ENCODE data around the gene PRKG2.
A peak's percentile ranks its signal among the peaks of the same experiment; 100 is the strongest.

The PRKG2 gene

DNA sequence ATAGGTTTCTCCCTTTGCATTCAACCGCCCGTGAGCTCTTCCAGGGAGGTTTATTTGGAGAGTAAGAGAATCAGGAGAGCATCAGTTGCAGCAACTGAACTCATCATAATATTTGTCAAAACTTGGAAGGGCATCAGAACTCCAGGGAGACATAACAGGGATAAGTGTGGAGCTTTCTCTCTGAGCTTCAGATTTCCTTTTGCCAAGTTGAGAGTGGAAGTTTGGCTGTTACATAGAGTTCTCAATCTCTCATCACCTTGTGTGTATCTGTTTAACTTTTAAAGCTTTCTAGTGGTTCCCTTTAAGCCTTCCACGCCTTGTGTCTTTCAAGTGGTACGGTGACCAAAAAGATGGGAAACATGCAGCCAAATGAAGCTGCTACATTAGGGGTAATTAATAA, 165.7 kb downstream of the PRKG2 start:
- WGBS (ENCODE audit: insufficient coverage): 100% methylated on average over 2 of the region's 4 CpGs
- peaks cover 0 to 2% (median 0%) of the 10 kb centered on the region in 4 experiments for H3K4me1 ChIP-seq (ENCODE audit: control extremely low read depth in 1 of 4, control insufficient read depth in 4 of 4, insufficient read depth in 4 of 4, low read length in 3 of 4)
- no peaks in the 10 kb centered on the region for H3K9me3 ChIP-seq (ENCODE audit: control extremely low read depth in 1 of 5, control insufficient read depth in 4 of 5, insufficient read depth in 2 of 5, low read depth in 1 of 5, low read length in 4 of 5)
- no peak for DNase-seq
- H3K27ac ChIP-seq (ENCODE audit: insufficient read depth in 1 of 2, low read depth in 1 of 2, low read length in 2 of 2, poor library complexity in 1 of 2, severe bottlenecking in 2 of 2): no peak overlapping the region
- H3K36me3 ChIP-seq (ENCODE audit: control insufficient read depth in 4 of 4, insufficient read depth in 4 of 4, low read length in 3 of 4): no peaks in the 10 kb centered on the region
- no peak overlapping the region for H3K4me3 ChIP-seq (ENCODE audit: control insufficient read depth in 1 of 7, extremely low read depth in 1 of 7, insufficient read depth in 4 of 7, low read depth in 2 of 7, low read length in 6 of 7)
- CTCF ChIA-PET: interaction anchor here (0.6 to 1.6 kb wide), 4 partner anchors 19 to 798 kb away, joined by 3 to 5 read pairs (median 4); partner anchors contain the start of gene BMP3
- POLR2A ChIA-PET: no interaction called here
- H3K27me3 ChIP-seq (replicated peaks in 2 of 5; ENCODE audit: control insufficient read depth in 4 of 5, insufficient read depth in 5 of 5, low read length in 4 of 5): peaks cover 0 to 1% (median 0%) of the 10 kb centered on the region in 5 experiments

GRCh38 chr4:81042578-81043365, 172.2 kb downstream of the PRKG2 start:
- CTCF ChIA-PET: interaction anchor here (0.6 to 2.0 kb wide), 5 partner anchors 10 to 822 kb away, joined by 3 to 7 read pairs (median 4); no protein-coding TSS in a partner anchor
- Histone ChIP-seq H3K4me1 (ENCODE audit: control extremely low read depth in 1 of 4, control insufficient read depth in 4 of 4, insufficient read depth in 4 of 4, low read length in 3 of 4) (peaks cover 0 to 2% (median 0%) of the 10 kb centered on the region in 4 experiments), H3K4me3 (ENCODE audit: control insufficient read depth in 1 of 7, extremely low read depth in 1 of 7, insufficient read depth in 4 of 7, low read depth in 2 of 7, low read length in 6 of 7) (no peak overlapping the region), H3K9me3 (ENCODE audit: control extremely low read depth in 1 of 5, control insufficient read depth in 4 of 5, insufficient read depth in 2 of 5, low read depth in 1 of 5, low read length in 4 of 5) (no peaks in the 10 kb centered on the region), H3K36me3 (ENCODE audit: control insufficient read depth in 4 of 4, insufficient read depth in 4 of 4, low read length in 3 of 4) (no peaks in the 10 kb centered on the region), H3K27ac (ENCODE audit: insufficient read depth in 1 of 2, low read depth in 1 of 2, low read length in 2 of 2, poor library complexity in 1 of 2, severe bottlenecking in 2 of 2) (no peak overlapping the region), H3K27me3 (replicated peaks in 2 of 5; ENCODE audit: control insufficient read depth in 4 of 5, insufficient read depth in 5 of 5, low read length in 4 of 5) (peaks cover 0 to 6% (median 3%) of the 10 kb centered on the region in 5 experiments)
- DNase-seq: no peak
- POLR2A ChIA-PET: no interaction called here
- WGBS (ENCODE audit: insufficient coverage): no CpG with 5 or more reads among the region's 5 CpGs

- peak; percentile 31 to 63 (median 56) for DNase-seq
- Histone ChIP-seq H3K27me3 (replicated peaks in 2 of 5; ENCODE audit: control insufficient read depth in 4 of 5, insufficient read depth in 5 of 5, low read length in 4 of 5) (peaks cover 0 to 21% (median 5%) of the 10 kb centered on the region in 5 experiments), H3K27ac (ENCODE audit: insufficient read depth in 1 of 2, low read depth in 1 of 2, low read length in 2 of 2, poor library complexity in 1 of 2, severe bottlenecking in 2 of 2) (no peak overlapping the region), H3K4me3 (ENCODE audit: control insufficient read depth in 1 of 7, extremely low read depth in 1 of 7, insufficient read depth in 4 of 7, low read depth in 2 of 7, low read length in 6 of 7) (no peak overlapping the region), H3K9me3 (ENCODE audit: control extremely low read depth in 1 of 5, control insufficient read depth in 4 of 5, insufficient read depth in 2 of 5, low read depth in 1 of 5, low read length in 4 of 5) (no peaks in the 10 kb centered on the region), H3K36me3 (ENCODE audit: control insufficient read depth in 4 of 4, insufficient read depth in 4 of 4, low read length in 3 of 4) (no peaks in the 10 kb centered on the region), H3K4me1 (ENCODE audit: control extremely low read depth in 1 of 4, control insufficient read depth in 4 of 4, insufficient read depth in 4 of 4, low read length in 3 of 4) (peaks cover 0 to 2% (median 0%) of the 10 kb centered on the region in 4 experiments)
- CTCF ChIA-PET: interaction anchor here (0.7 to 3.3 kb wide), 14 partner anchors 10 to 681 kb away, joined by 3 to 25 read pairs (median 5); partner anchors contain the start of gene BMP3
- POLR2A ChIA-PET: no interaction called here
- WGBS (ENCODE audit: insufficient coverage): 10% methylated on average over 2 of the region's 4 CpGs
Observed at GRCh38 chr4:81040012-81040659, 174.9 kb downstream of the PRKG2 start.

DNA sequence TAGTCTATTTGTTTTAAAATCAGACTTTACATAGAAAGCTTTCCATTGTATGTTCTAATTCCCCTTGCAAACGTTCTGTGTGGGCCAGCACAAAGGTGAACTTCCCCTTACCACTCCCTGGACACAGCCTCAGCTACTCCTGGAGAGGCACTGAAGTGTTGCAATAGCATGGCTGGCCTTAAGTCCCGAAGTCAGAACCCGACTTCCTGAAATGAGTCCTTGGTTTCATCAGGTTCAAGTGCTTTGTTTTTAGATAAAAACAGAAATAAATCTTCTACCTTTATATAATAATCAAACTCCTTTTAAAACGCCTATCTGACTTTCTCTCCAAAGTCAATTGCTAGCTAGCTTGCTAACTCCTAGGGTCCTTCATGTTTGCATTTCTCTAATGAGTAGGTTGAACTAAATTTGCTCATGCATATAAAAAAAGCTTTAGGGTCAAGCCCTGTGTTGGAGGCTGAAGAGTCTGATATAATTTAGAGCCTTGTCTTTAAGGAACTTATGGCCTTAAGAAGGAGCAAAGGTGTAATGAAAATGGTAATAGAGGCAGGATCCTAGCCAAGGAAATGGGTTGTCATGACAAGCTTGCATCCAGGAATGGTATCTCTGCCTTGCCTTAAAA, 175.6 kb downstream of the PRKG2 start:
- Histone ChIP-seq H3K27me3 (replicated peaks in 2 of 5; ENCODE audit: control insufficient read depth in 4 of 5, insufficient read depth in 5 of 5, low read length in 4 of 5) (peaks cover 0 to 24% (median 5%) of the 10 kb centered on the region in 5 experiments), H3K4me1 (ENCODE audit: control extremely low read depth in 1 of 4, control insufficient read depth in 4 of 4, insufficient read depth in 4 of 4, low read length in 3 of 4) (peaks cover 0 to 2% (median 0%) of the 10 kb centered on the region in 4 experiments), H3K36me3 (ENCODE audit: control insufficient read depth in 4 of 4, insufficient read depth in 4 of 4, low read length in 3 of 4) (no peaks in the 10 kb centered on the region), H3K4me3 (ENCODE audit: control insufficient read depth in 1 of 7, extremely low read depth in 1 of 7, insufficient read depth in 4 of 7, low read depth in 2 of 7, low read length in 6 of 7) (no peak overlapping the region), H3K27ac (ENCODE audit: insufficient read depth in 1 of 2, low read depth in 1 of 2, low read length in 2 of 2, poor library complexity in 1 of 2, severe bottlenecking in 2 of 2) (no peak overlapping the region), H3K9me3 (ENCODE audit: control extremely low read depth in 1 of 5, control insufficient read depth in 4 of 5, insufficient read depth in 2 of 5, low read depth in 1 of 5, low read length in 4 of 5) (no peaks in the 10 kb centered on the region)
- DNase-seq: peak in 1 of 3 donors; percentile 13
- ChIA-PET POLR2A (no interaction called here), CTCF (interaction anchor here (0.6 to 3.3 kb wide), 16 partner anchors 9 to 835 kb away, joined by 3 to 25 read pairs (median 4); partner anchors contain the start of gene BMP3)
- 0% methylated on average over 1 of the region's 4 CpGs for WGBS (ENCODE audit: insufficient coverage)

- no peaks in the 10 kb centered on the region for H3K9me3 ChIP-seq (ENCODE audit: control extremely low read depth in 1 of 5, control insufficient read depth in 4 of 5, insufficient read depth in 2 of 5, low read depth in 1 of 5, low read length in 4 of 5)
- ChIA-PET CTCF (interaction anchor here (0.6 to 3.3 kb wide), 11 partner anchors 8 to 834 kb away, joined by 3 to 25 read pairs (median 6); partner anchors contain the start of gene BMP3), POLR2A (no interaction called here)
- no peak overlapping the region for H3K4me3 ChIP-seq (ENCODE audit: control insufficient read depth in 1 of 7, extremely low read depth in 1 of 7, insufficient read depth in 4 of 7, low read depth in 2 of 7, low read length in 6 of 7)
- WGBS (ENCODE audit: insufficient coverage): 80% methylated on average over 1 of the region's 1 CpG
- no peak for DNase-seq
- no peak overlapping the region for H3K27ac ChIP-seq (ENCODE audit: insufficient read depth in 1 of 2, low read depth in 1 of 2, low read length in 2 of 2, poor library complexity in 1 of 2, severe bottlenecking in 2 of 2)
- peaks cover 0 to 2% (median 0%) of the 10 kb centered on the region in 4 experiments for H3K4me1 ChIP-seq (ENCODE audit: control extremely low read depth in 1 of 4, control insufficient read depth in 4 of 4, insufficient read depth in 4 of 4, low read length in 3 of 4)
- no peaks in the 10 kb centered on the region for H3K36me3 ChIP-seq (ENCODE audit: control insufficient read depth in 4 of 4, insufficient read depth in 4 of 4, low read length in 3 of 4)
- peaks cover 2 to 28% (median 10%) of the 10 kb centered on the region in 5 experiments for H3K27me3 ChIP-seq (replicated peaks in 2 of 5; ENCODE audit: control insufficient read depth in 4 of 5, insufficient read depth in 5 of 5, low read length in 4 of 5)
Observed at GRCh38 chr4:81038636-81039350, 176.2 kb downstream of the PRKG2 start.

All from common myeloid progenitor, CD34-positive (primary cell).